HG02571 (cell line): Measurements from ENCODE around the gene ATG9B.
"Not testable (repeated sequence)": the region's sequence is repeated elsewhere in the genome, so short reads cannot be mapped to it uniquely, and the experiment has no call there.

Source experiments
- ATAC-seq: cut with Tn5 transposase; IDR thresholded peaks from one replicate; pipeline ENCODE4 v1.9.1; 2021; ENCODE audit warnings: mild to moderate bottlenecking, moderate library complexity; ENCODE audit not compliant: unreplicated experiment

Gene ATG9B

GRCh38 chr7:151039850-151040548, 15.7 kb upstream of the ATG9B start:
- no peak for ATAC-seq

DNA sequence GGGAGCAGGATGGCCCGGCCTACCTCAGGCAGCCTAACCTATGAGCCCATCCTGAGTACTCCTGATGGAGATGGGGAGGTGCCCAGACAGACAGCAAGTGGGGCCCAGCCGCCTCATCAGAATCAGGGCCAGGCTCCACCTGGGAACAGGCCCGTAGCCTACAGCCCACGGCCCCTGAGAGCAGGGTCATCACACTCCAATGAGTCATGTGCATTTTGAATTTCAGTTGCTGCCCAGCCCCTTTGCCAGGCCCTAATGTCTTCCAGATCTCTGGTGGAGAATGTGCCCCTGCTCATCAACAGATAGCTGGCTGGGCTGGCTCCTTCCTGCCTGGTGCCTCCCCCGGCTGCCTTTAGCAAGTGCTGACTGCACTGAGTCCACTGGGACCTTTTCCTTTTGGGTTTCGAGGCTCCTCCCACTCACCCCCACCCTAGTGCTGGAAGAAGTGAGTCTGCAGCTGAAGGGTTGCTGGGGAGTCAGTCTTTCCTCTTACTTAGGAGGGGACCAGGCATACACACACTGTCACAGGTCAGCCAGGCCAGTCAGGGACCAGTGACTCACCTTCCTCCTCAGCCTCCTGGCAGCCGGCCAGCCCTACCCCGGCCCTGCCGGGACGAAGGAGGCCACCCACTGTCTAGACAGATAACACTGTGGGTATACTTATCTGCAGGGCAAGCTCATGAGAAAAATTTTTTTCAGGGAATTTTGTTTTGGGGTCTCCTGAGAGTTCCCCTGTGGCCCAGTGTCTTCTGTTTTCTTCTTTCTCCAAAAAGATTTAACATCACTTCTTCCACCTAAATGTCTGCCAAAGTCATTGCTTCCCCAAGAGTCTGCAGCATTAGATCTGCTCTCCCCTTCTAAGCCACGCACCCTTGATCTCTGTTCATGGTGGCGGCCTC, 14.9 kb upstream of the ATG9B start:
- no peak for ATAC-seq

DNA sequence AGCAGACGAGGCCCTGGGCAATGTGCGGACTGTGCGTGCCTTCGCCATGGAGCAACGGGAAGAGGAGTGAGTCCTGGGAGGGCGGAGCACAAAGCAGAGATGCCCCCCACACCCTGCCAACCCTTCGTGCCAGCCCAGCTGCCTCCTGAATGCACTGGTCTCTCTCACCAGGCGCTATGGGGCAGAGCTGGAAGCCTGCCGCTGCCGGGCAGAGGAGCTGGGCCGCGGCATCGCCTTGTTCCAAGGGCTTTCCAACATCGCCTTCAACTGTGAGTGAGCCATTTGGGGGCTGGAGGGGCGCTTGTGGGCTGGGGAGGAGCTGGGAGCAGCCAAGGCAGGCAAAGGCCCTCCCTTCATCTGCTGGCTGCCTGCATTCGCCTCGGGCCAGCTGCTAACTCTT, 11.6 kb upstream of the ATG9B start:
- no peak for ATAC-seq

- ATAC-seq, result no peak
These were observed 10.9 kb upstream of the ATG9B start for GRCh38 chr7:151035026-151035717.

DNA sequence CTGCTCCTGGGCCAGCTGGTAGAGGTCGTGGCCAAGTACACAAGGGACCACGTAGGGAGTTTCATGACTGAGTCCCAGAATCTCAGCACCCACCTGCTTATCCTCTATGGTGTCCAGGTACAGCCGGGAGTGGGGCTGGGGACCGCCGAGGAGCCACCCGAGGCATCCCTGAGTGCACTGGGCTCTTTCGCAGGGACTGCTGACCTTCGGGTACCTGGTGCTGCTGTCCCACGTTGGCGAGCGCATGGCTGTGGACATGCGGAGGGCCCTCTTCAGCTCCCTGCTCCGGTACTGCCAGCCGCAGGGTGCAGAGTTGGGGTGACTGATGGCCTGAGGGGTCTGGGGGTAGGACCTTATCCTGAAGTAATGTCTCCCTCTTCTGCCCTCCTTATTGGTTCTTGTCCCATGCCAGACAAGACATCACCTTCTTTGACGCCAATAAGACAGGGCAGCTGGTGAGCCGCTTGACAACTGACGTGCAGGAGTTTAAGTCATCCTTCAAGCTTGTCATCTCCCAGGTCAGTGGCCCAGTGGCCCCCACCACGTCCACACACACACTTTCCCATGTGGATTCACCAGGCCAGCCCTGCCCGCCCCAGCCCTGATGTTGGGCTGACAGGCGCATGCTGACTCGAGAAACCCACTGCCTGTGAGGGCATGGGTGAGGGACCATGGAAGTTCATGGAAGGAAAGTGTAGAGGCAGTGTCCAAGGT, 10.2 kb upstream of the ATG9B start:
- no peak for ATAC-seq

GRCh38 chr7:151033864-151034249, 9.6 kb upstream of the ATG9B start:
- no peak for ATAC-seq

GRCh38 chr7:151032936-151033863, 8.9 kb upstream of the ATG9B start:
- ATAC-seq, result no peak

DNA sequence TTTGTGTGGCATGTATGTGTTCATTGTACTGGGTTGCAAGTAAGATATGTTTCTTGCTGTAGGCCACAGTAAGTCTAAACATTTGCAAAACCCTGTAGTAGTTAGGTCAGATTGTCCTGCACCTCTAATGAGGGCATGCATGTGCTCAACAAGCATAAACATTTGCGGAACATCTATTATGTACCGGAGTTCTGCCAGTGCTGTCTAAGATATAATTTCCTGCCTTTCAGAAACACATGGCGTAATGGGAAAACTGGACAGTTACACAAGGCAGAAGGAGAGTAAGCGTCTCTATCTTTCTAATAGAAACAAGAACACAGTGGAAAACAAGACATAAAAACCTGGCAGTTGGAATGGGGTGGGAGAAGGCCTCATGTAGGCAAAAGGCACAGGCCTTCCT, 6.7 kb upstream of the ATG9B start:
- no peak for ATAC-seq

DNA sequence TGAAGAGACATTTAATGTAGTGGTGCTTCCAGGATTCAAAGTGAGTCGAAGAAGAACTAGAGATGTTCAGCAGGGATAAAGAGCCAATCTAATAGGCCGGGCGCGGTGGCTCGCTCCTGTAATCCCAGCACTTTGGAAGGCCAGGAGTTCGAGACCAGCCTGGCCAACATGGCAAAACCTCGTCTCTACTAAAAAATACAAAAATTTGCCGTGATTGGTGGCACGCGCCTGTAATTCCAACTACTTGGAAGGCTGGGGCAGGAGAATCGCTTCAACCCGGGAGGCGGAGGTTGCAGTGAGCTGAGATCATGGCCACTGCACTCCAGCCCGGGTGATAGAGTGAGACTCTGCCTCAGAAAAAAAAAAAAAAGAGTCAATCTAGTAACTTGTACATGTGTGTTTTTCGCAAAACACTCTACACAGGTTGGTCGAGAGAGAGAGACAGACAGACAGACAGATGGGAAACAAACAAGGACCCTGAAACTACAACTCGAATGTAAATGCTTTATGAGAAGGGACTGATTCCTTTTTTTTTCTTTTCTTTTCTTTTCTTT, 4.7 kb upstream of the ATG9B start:
- ATAC-seq, result no peak

- peak; percentile 97 for ATAC-seq
These were observed 4.0 kb upstream of the ATG9B start, which contains the start of gene ABCB8 for GRCh38 chr7:151028131-151028947. Gene ABCB8 (plus strand): TSS chr7:151028450. CDS start chr7:151028516, 66 bp downstream.

DNA sequence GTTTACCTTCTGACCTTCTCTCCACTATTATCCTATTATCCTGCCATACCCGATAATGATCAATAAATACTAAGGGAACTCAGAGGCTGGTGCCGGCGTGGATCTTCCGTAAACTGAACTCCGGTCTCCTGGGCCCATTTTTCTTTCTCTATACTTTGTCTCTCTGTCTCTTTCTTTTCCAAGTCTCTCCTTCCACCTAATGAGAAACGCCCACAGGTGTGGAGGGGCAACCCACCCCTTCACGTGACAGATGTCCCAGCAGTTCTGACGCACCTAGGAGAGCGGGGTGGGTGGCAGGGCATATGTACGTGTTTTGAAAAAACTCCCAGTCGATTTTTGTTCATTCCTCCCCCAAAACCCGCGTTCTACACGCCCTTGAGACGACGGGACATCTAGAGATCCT, 3.4 kb upstream of the ATG9B start:
- ATAC-seq, result peak; percentile 1

DNA sequence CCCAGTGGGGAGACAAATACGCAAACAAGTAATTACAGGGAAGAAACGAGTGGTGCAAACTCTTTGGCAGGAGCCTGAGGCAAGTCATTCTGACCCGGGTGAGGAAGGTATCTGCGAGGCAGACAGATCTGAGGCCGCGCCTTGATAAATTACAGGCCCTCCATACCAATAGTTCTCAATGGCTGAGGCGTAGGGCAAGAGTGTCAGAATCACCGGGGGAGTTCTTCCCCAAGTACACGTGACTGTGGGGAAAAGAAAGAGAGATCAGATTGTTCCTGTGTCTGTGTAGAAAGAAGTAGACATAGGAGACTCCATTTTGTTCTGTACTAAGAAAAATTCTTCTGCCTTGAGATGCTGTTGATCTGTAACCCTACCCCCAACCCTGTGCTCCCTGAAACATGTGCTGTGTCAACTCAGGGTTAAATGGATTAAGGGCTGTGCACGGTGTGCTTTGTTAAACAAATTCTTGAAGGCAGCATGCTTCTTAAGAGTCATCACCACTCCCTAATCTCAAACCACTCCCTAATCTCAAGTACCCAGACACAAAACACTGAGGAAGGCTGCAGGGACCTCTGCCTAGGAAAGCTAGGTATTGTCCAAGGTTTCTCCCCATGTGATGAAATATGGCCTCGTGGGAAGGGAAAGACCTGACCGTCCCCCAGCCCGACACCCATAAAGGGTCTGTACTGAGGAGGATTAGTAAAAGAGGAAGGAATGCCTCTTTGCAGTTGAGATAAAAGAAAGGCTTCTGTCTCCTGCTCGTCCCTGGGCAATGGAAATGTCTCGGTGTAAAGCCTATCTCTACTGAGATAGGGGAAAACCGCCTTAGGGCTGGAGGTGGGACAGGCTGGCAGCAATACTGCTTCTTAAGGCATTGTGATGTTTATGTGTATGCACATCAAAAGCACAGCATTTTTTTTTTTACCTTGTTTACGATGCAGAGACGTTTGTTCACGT, 2.8 kb upstream of the ATG9B start:
- ATAC-seq, result not testable (repeated sequence)

GRCh38 chr7:151025924-151026671, 1.8 kb upstream of the ATG9B start:
- ATAC-seq, result no peak

DNA sequence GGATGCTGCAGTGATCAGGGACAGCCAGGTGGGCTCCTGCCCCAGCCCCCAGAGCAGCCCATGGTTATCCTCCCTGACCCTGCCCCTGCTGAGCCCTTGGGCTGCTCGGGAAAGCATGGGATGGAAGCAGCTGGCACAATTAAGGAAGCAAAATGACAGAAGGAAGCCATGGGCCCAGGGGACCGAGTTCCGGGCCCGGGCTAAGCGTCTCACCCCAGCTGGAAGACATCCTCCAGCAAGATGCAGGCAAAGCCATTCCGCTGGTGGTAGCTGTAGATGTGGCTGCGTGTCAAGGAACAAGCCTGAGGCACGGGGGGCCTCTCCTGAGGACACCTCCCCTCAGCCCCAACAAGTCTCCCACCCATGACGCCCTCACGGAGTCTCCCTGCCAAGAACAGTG, 1.1 kb downstream of the ATG9B start:
- no peak for ATAC-seq

DNA sequence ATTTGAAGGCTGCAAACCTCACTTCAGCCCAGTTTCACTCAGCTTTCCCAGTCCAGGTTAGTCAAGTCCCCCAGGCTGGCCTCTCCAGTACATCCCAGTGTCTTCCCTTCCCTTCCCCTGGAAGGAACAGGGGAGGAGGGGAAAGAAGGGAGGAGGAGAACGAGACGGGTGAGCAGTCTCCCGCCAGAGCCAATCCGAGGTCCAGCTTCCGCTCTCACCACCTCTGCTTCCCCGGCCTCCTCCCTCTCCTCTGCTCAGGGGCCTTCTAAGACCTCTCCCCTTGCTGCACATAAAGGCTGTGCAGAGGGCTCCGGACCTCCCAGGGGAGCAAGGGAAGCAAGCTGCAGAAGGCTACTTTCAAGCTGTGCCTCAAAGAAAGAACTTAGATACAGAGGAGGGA, 4.1 kb downstream of the ATG9B start:
- ATAC-seq, result no peak

GRCh38 chr7:151019130-151019447, 5.2 kb downstream of the ATG9B start:
- ATAC-seq, result no peak
